T-helper 1 cell treated with Interleukin-12 subunit alpha and Interleukin-12 subunit beta and Interleukin-4 antibody, amounts not matched to agents 30 ng/mL and 1 ng/mL, for 36 hours (primary cell): ENCODE data around the gene PROSER1. TPM values are rescaled to one million over a fixed set of nuclear protein-coding genes. Genes with fewer than 3 reads are reported as not detected.
"Not testable (repeated sequence)": the region's sequence is repeated elsewhere in the genome, so short reads cannot be mapped to it uniquely, and the experiment has no call there.

Source experiments
- intact Hi-C: fragments of 100-400 bp; cut with micrococcal nuclease; formaldehyde crosslinking; loops from one replicate; pipeline ENCODE4 v1.15.1; 2024
- total RNA-seq: library from RNA; stranded (reverse); gene quantifications from 2 replicates; pipeline ENCODE4 v1.2.3, GENCODE V29; 2022

PROSER1 gene
- total RNA-seq = 69.3 and 71.2 TPM in 2 replicates

GRCh38 chr13:39037880-39038568 is at the start of gene PROSER1, which contains the start of gene NHLRC3:
Gene PROSER1 (minus strand): TSS chr13:39038089. CDS start chr13:39037242, 847 bp downstream.
Gene NHLRC3 (plus strand): TSS chr13:39038456. CDS start chr13:39038640, 184 bp downstream.
- intact Hi-C loops = loop anchor here (1.0 to 10.0 kb wide), 19 partner anchors 13 to 1979 kb away; partner anchors contain the start of genes COG6, FOXO1, LHFPL6 and MRPS31

GRCh38 chr13:39086251-39086945 is 48.5 kb upstream of the PROSER1 start:
- intact Hi-C loops = not testable (repeated sequence)

- intact Hi-C loops = no loop called here
These were observed 36.1 kb upstream of the PROSER1 start for GRCh38 chr13:39073983-39074382.

- intact Hi-C loops = no loop called here
These were observed 35.0 kb upstream of the PROSER1 start for GRCh38 chr13:39072842-39073241.

GRCh38 chr13:39062004-39062403 is 24.1 kb upstream of the PROSER1 start:
- intact Hi-C loops = no loop called here

GRCh38 chr13:39058040-39058439 is 20.2 kb upstream of the PROSER1 start:
- intact Hi-C loops = no loop called here

- intact Hi-C loops = no loop called here
These were observed 18.1 kb upstream of the PROSER1 start for GRCh38 chr13:39056018-39056417.

GRCh38 chr13:39054112-39054511 is 16.2 kb upstream of the PROSER1 start:
- intact Hi-C loops = no loop called here

GRCh38 chr13:39052944-39053343 is 15.1 kb upstream of the PROSER1 start:
- intact Hi-C loops = no loop called here

GRCh38 chr13:39051157-39051556 is 13.3 kb upstream of the PROSER1 start:
- intact Hi-C loops = loop anchor here (1.0 kb wide), 5 partner anchors 13 to 625 kb away; partner anchors contain the start of genes NHLRC3 and PROSER1

- intact Hi-C loops = no loop called here
These were observed 11.4 kb upstream of the PROSER1 start for GRCh38 chr13:39049274-39049673.

- intact Hi-C loops = no loop called here
These were observed 10.9 kb upstream of the PROSER1 start for GRCh38 chr13:39048806-39049205.

GRCh38 chr13:39047560-39047959 is 9.7 kb upstream of the PROSER1 start:
- intact Hi-C loops = no loop called here

- intact Hi-C loops = no loop called here
These were observed 6.6 kb upstream of the PROSER1 start for GRCh38 chr13:39044536-39044935.

GRCh38 chr13:39040206-39040605 is 2.3 kb upstream of the PROSER1 start:
- intact Hi-C loops = no loop called here

- intact Hi-C loops = loop anchor here (5.0 to 10.0 kb wide), 11 partner anchors 223 to 1943 kb away; partner anchors contain the start of gene FOXO1
These were observed 1.2 kb upstream of the PROSER1 start for GRCh38 chr13:39039041-39039440.

GRCh38 chr13:39038569-39039030 is 711 bp upstream of the PROSER1 start:
- intact Hi-C loops = loop anchor here (1.0 to 10.0 kb wide), 17 partner anchors 13 to 1979 kb away; partner anchors contain the start of genes COG6, FOXO1, SUPT20H and UFM1

GRCh38 chr13:39037410-39037879 is 444 bp downstream of the PROSER1 start:
- intact Hi-C loops = loop anchor here (1.0 to 10.0 kb wide), 13 partner anchors 225 to 1945 kb away; partner anchors contain the start of genes FOXO1, LHFPL6 and MRPS31

- intact Hi-C loops = loop anchor here (2.0 to 10.0 kb wide), 12 partner anchors 226 to 1946 kb away; partner anchors contain the start of genes FOXO1 and LHFPL6
These were observed 1.7 kb downstream of the PROSER1 start for GRCh38 chr13:39036212-39036611.

GRCh38 chr13:39035799-39036198 is 2.1 kb downstream of the PROSER1 start:
- intact Hi-C loops = loop anchor here (2.0 to 10.0 kb wide), 12 partner anchors 227 to 1947 kb away; partner anchors contain the start of genes FOXO1 and LHFPL6

- intact Hi-C loops = loop anchor here (5.0 to 10.0 kb wide), 11 partner anchors 227 to 1947 kb away; partner anchors contain the start of gene FOXO1
These were observed 2.7 kb downstream of the PROSER1 start for GRCh38 chr13:39035204-39035603.
